ENCODE results near the gene GPR25.

Gene GPR25

DNA sequence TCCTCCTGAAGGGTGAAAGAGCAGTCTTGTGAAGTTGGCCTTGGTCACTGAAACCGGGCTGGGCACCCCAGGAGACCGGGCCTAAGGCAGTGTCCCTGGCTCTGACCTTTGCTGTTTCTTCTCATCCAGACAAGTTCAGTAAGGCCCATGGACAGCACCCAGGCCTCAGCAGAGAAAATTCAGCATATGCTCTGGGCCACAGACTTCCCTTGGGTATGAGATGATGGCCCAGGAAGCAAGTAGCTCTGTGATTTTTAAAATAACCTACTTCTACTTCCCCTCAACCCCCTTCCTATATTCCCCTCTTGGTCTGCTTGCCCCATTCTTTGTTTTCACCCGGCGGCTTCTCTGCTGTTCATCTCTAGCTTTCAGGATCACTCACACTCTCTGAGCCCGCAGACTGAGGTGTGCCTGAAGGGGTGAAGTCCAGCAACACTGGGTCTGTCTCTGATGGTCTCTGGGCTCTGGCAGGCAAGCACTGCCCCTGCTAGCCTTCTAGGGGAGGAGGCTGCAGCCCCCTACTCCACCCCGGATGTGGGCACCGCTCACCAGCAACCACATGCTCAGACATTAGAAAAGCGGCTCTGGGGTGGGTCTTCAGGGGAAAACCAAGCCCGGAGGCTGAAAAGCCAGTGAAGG lies 2.9 kb upstream of the GPR25 start:
- in situ Hi-C loops (cut with MboI; ENCODE audit: low pct_unique_long_range_greater_than_20kb, low sequenced_read_pairs), result no loop called here
- no peak for DNase-seq

DNA sequence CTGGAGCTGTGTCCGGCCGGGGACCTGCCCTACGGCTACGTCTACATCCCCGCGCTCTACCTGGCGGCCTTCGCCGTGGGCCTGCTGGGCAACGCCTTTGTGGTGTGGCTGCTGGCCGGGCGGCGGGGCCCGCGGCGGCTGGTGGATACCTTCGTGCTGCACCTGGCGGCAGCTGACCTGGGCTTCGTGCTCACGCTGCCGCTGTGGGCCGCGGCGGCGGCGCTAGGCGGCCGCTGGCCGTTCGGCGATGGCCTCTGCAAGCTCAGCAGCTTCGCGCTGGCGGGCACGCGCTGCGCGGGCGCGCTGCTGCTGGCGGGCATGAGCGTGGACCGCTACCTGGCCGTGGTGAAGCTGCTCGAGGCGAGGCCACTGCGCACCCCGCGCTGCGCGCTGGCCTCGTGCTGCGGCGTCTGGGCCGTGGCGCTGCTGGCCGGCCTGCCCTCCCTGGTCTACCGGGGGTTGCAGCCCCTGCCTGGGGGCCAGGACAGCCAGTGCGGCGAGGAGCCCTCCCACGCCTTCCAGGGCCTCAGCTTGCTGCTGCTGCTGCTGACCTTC lies 412 bp downstream of the GPR25 start:
- no peak for DNase-seq
- in situ Hi-C loops (cut with MboI; ENCODE audit: low pct_unique_long_range_greater_than_20kb, low sequenced_read_pairs), result no loop called here

DNA sequence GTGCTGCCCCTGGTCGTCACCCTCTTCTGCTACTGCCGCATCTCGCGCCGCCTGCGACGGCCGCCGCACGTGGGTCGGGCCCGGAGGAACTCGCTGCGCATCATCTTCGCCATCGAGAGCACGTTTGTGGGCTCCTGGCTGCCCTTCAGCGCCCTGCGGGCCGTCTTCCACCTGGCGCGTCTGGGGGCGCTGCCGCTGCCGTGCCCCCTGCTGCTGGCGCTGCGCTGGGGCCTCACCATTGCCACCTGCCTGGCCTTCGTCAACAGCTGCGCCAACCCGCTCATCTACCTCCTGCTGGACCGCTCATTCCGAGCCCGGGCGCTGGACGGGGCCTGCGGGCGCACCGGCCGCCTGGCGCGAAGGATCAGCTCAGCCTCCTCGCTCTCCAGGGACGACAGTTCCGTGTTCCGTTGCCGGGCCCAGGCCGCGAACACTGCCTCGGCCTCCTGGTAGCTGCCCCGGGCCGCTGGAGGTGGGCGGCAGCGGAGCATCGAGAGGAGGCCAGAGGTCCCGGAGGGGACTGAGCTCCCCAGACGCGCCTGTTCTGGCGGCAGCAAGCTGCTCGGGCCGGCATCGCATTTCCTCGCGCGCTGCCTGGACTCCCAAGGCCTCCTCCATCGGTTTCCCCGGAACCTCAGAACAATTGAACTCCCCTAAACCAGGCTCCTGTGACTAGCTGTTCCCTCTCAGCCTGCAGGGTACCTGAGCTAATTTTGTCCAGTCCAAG lies 1.1 kb downstream of the GPR25 start:
- in situ Hi-C loops (cut with MboI; ENCODE audit: low pct_unique_long_range_greater_than_20kb, low sequenced_read_pairs), result no loop called here
- no peak for DNase-seq

DNA sequence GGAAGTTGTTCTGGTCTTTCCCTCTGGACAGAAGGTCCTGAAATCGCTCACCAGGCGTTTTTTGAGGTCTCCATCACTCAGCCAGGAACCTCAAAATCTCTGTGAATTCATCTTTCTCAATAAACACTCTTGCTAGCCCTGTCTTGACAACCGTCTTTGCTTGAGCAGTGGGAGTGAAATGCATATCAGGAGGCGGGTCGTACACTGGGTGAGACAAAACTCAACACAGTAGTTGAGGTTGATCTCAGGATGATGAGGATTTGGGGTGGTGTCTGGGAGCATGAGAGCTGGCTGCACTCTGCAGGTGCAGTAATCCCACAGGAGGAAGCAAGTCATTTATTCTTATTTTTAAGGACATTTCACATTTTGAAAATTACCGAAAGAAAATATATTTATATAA lies 1.9 kb downstream of the GPR25 start:
- DNase-seq, result no peak
- in situ Hi-C loops (cut with MboI; ENCODE audit: low pct_unique_long_range_greater_than_20kb, low sequenced_read_pairs), result no loop called here

DNA sequence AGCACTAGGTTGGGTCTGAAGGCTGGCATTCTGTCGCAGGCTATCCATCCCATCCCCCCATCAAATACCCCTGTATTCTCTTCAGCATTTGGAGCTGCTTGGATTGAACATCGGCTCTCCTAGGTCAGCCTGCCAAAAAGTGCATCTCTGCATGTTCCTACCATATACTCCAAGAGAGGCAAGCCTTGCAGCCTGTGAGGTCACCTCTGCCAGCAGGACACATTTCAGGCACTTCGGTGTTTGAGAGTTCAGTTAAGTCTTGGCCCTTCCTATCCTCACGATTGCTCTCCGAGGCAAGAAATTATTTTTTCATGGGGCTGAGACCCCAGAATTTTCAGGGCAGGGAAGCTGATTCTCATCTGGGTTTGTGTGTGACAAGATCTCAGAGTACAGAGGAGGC lies 2.6 kb downstream of the GPR25 start:
- no peak for DNase-seq
- in situ Hi-C loops (cut with MboI; ENCODE audit: low pct_unique_long_range_greater_than_20kb, low sequenced_read_pairs), result no loop called here

DNA sequence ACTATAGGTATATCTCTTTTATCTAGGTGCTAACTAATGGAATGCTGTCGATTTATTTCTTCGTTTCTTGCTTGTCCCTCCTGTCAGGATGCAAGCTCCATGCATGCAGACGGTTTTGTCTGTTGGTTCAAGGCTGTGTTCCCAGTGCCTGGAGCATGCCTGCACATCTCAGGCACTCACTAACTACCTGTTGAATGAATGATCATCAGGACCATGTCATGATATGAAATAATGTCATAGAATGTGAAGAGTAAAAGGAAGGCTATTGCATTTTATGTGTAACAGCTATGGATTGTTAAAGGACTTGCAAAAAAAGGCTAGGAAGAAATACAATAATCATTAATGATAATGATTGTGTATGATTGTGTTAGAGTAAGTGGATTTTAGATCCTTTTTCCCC lies 4.2 kb downstream of the GPR25 start:
- in situ Hi-C loops (cut with MboI; ENCODE audit: low pct_unique_long_range_greater_than_20kb, low sequenced_read_pairs), result no loop called here
- no peak for DNase-seq

DNA sequence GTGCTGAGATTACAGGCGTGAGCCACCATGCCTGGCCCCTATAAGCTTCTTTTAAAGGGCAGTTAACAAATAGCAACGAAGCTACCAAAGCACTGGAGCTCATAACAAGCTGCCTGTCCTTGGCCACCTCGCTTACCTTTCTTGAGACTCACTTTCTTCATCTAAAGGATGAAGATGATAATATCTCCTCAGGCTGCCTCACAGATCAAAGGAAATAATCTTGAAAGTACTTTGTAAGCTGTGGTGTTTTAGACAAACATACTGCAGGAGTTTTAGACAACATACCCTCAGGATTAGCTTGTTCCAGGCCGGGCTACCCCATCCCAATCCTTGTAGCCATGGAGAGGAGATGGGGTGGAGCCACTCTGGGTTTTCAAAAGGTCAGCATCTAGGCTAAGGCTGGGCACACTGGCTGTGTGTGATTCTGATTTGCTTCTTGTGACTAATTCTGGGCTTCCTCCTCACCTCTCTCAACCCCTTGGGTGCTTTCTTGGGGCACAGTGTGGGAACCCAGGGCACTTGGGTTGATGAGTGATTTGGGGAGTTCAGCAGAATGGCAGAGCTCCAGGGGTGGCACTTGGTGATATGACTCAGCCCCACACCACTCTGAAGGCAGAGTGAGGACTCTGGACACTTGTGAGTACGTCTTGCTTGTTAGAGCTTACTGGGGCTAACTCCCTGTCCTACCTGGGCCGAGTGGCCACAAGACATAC lies 5.2 kb downstream of the GPR25 start:
- no peak for DNase-seq

DNA sequence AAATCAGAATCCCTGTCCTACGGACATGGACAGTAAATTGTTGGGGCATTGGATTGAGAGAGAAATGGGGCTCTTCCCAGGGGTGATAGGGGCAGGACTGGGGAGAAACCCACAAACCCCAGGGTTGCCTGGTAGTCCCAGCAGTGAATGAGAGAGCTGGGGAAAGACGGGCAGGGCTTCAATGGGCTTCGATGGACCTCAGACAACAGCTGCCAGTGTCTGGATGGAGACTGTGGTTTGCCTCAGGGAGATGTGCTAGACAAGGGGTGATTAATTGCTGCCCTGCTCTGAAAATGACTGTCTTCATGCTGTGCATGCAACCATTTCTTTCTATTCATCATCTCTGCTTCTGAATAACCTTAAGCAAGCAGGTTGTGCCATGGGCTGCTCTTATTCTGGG lies 7.4 kb downstream of the GPR25 start:
- in situ Hi-C loops (cut with MboI; ENCODE audit: low pct_unique_long_range_greater_than_20kb, low sequenced_read_pairs), result no loop called here
- DNase-seq, result peak; percentile 35

More for the DNA sequence above, 5.2 kb downstream of the GPR25 start:
- in situ Hi-C loops (cut with MboI; ENCODE audit: low pct_unique_long_range_greater_than_20kb, low sequenced_read_pairs), result no loop called here

DNA sequence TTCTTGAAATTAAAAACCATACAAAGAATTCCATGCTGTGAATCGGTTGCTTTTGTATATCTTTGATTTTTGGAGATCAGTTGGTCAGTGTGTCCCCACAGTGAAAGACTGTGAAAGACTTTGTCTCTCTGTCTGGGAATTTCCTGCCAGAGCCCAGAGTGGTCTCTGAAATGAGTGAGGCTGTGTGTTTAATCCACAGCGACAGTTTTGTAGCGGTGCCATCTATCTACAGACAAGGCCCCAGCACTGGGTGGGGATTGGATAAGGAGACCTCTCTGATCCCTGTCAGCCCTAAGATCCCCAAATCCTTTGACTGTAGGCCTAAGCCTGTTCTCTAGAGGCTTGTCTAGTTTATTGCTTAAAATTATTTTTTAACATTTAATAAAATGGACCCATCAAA lies 10.3 kb downstream of the GPR25 start:
- in situ Hi-C loops (cut with MboI; ENCODE audit: low pct_unique_long_range_greater_than_20kb, low sequenced_read_pairs), result no loop called here
- no peak for DNase-seq

DNA sequence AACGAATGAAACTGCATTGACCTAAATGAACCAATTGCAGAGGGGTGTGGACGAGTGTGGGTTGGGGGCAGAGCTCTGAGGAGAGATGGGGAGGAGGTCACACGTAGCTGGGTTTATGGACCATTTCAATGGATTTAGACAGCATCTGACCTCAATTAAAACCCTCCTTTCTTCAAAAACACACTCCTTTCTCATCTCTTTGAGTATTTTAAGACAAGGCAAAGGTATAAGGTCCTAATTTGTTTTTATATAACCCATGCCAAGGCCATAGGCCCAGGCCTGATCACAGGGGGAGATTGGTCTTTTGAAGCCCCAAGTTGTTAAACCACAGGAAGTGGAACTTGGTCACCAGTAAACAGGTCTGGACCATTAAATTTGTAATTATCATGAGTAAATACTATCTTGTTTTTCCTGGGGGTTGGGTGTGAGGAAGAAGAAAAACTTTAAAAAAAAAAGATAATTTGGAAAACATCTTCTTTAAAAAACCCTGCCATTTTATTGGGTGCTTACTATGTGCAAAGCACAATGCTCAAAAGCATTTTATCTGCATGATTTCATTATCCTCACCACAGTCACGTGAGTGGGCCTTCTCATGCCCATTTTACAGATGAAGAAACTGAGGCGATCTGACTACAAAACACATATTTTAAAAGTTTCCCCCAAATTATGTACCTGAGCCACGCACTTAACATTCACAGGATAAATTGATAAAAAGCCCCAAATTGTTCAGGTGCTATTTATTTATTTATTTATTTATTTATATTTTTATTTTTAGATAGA lies 13.0 kb downstream of the GPR25 start:
- in situ Hi-C loops (cut with MboI; ENCODE audit: low pct_unique_long_range_greater_than_20kb, low sequenced_read_pairs), result no loop called here

DNA sequence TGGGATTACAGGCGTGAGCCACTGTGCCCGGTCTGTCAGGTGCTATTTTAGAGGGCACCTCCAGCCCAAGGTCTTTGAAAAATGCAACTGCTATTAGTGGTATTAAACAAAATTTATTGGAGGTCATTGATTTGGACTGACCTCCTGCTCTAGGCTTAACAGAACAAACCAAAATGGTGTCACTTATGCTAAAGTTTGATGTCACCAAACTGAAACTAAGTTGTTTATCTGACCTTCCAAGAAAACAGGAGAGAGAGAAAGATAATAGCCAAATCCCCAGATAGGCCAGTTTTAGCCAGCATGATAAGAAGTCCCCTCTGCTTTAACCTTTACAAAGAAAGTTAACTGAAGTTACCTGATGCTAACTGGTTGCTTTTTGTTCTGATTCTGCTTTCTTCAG lies 13.8 kb downstream of the GPR25 start:
- DNase-seq, result no peak
- in situ Hi-C loops (cut with MboI; ENCODE audit: low pct_unique_long_range_greater_than_20kb, low sequenced_read_pairs), result no loop called here

More for the DNA sequence above, 13.0 kb downstream of the GPR25 start:
- no peak for DNase-seq

DNA sequence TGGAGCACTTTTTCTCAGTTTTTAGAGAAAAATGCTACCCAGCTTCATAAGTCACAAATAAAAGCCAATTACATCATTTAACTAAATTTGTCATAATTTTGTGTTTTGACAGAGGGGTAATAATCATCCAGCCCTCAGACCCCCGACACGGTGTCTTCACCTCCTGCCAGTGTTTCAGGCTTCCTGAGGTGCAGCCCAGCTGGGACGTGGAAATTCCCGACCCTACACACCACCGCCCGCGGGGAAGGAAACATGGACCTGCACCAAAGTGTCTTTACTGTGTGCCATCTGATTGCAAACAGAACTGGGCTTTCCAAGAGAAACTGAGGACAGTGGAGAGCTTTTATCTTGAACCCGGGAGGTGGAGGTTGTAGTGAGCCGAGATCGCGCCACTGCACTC lies 14.3 kb downstream of the GPR25 start:
- no peak for DNase-seq
- in situ Hi-C loops (cut with MboI; ENCODE audit: low pct_unique_long_range_greater_than_20kb, low sequenced_read_pairs), result no loop called here

DNA sequence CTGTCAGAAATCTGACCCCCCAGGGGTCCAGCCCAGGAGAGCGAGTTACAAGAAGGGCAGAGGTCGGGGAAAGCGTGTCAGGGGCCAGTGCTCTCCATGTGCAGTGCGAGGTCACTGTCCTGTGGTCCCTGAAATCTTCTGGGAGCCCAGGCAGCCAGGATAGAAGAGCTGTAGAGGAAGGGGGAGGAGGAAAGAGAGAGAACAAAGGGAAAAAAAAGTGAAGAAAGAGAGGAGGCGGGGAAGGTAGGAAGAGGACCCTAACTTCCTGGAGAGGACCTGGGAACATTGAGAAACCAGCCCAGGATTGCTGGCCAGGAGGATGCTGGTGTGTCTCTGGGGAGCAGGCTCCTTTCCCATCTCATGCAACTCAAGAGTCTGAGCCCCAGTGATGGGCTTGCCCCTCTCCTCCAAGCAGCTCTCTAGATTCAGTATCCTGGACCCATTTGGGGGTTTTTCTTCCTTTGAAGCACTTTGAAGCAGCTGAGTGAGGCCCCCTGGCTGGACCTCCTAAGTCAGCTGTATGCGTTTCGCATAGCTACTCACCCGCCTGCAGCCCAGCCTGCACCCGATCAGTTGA lies 15.1 kb downstream of the GPR25 start:
- in situ Hi-C loops (cut with MboI; ENCODE audit: low pct_unique_long_range_greater_than_20kb, low sequenced_read_pairs), result no loop called here
- no peak for DNase-seq

DNA sequence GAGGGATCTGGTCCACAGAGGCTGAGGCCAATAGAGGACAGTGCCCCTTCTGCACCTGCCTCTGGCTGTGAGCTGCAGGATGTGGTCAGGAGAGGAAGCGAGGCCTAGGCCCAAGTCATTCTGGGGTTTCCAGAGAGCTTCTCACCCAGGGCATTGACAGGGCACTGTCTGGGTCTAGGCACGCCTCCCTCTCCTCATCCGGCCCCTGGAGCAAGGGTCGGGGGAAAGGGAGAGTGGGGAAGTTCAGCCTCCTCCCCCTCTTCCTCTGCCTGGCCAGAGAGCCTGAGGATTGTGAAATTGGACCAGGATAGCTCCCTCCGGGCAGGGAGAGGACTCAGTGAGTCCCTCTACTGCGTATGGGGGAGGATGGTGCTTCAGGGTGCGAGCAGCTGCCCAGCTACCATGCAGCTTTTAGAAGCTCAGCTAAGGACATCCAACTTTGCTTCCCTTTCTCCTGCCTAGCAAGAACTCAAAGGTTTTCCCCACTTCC lies 15.6 kb downstream of the GPR25 start:
- peak; percentile 83 for DNase-seq
- in situ Hi-C loops (cut with MboI; ENCODE audit: low pct_unique_long_range_greater_than_20kb, low sequenced_read_pairs), result no loop called here

DNA sequence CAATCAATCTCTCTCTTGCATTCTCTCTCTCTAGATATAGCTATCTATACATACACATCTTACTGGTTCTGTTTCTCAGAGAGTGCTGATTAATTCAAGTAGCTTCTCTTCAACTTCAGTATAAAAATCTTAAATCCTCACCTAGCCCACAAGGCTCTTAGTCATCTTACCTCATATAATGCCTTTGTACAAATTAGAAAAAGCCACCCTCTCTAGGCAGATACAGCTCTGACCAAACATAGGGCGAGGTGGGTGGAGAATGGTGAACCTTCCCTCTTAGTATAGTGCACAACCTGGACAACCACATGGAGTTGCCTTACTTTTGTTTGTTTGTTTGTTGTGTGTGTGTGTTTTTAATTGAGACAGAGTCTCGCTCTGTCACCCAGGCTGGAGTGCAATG lies 16.8 kb downstream of the GPR25 start:
- in situ Hi-C loops (cut with MboI; ENCODE audit: low pct_unique_long_range_greater_than_20kb, low sequenced_read_pairs), result no loop called here
- no peak for DNase-seq

DNA sequence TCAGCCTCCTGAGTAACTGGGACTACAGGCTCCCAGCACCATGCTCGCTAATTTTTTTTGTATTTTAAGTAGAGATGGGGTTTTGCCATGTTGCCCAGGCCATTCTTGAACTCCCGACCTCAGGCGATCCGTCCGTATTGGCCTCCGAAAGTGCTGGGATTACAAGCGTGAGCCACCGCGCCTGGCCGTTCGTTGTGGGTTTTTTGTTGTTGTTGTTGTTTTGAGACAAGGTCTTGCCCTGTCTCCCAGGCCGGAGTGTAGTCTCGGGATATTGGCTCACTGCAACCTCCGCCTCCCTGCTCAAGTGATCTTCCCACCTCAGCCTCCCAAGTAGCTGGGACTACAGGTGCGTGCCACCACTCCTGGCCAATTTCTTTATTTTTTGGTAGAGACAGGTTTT lies 17.2 kb downstream of the GPR25 start:
- in situ Hi-C loops (cut with MboI; ENCODE audit: low pct_unique_long_range_greater_than_20kb, low sequenced_read_pairs), result no loop called here
- no peak for DNase-seq

DNA sequence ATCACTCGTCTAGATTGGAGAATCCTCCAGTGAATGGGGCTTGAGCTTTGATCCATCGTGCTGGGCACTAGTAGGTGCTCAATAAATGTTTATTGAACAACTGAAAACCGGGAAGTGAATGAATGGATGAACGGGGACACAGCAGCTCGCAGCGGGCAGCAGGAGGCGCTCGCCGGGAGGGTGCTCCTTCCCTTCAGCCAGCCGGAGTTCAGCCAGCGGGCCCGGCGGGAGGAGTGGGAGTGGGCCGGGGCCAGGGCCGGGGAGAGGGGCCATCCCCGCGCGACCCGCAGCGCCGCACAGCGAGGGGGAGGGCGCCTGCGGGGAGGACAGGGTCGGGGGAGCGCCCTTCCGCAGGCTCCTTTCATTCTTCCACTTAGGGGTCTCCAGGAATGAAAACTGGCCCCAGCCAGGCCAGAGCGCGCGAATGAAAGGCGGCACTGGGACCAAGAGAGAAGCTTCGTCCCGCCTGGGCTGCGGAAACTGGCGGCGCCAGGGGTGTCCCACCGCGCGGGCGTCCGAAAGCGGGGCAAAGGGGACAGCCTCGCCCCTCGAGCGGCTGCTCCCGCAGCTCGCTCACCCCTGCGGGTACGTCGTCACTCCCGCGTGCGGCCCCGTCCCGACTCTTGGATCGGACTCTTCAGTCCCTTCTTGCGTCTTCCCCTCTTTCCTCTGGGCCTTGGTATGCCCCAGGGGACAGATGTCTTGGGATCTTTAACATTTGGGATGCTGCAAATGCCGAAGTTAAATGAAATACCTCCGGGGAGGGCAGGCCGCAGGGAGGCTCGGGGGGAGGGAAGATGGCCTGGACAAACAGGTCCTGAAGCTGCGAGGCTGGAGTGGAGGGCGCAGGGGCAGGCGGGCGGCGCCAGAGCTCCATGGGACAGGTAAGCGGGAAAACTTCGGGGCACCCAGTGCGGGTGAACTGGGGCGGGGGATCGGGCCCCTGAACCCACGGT lies 18.3 kb downstream of the GPR25 start:
- in situ Hi-C loops (cut with MboI; ENCODE audit: low pct_unique_long_range_greater_than_20kb, low sequenced_read_pairs), result no loop called here

DNA sequence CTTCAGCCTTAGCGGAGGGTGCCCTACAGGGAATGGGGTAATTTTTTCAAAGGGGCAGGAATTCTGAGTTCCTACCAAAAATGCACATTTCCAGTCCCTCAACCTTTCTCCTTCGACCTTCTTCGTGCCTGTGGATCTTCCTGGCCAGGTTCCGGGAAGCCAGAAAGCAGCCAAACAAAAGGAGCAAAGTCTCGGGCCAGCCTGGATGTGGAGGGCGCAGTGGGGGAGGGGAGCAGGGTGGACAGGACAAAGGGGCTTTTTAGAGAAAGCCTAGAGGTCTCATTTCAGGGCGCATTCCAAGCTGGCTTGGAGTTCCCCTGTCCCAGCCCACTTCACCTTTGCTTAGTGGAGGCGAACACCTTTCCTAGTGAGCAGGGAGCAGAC lies 19.0 kb downstream of the GPR25 start:
- in situ Hi-C loops (cut with MboI; ENCODE audit: low pct_unique_long_range_greater_than_20kb, low sequenced_read_pairs), result no loop called here
- no peak for DNase-seq

More for the DNA sequence above, 18.3 kb downstream of the GPR25 start:
- no peak for DNase-seq
